ENCODE data around the gene MDH1B.

- TF ChIP-seq CTCF (IDR thresholded peaks at IDR 0.05), result no peak; the same call in 1 of the 2 replicates
- TF ChIP-seq E2F5 (CRISPR knock-in tag; IDR thresholded peaks at IDR 0.05), result no peak
- TF ChIP-seq USF2 (CRISPR knock-in tag; IDR thresholded peaks at IDR 0.05), result no peak
- no peak for TF ChIP-seq USF1 (CRISPR knock-in tag; IDR thresholded peaks at IDR 0.05)
- TF ChIP-seq SMAD3 (CRISPR knock-in tag; IDR thresholded peaks at IDR 0.05; ENCODE audit: borderline replicate concordance), result no peak
- no peak for TF ChIP-seq NR3C1 (CRISPR knock-in tag; conservative IDR thresholded peaks at IDR 0.05; ENCODE audit: low read depth)
- no peak for TF ChIP-seq MXD4 (CRISPR knock-in tag; IDR thresholded peaks at IDR 0.05; ENCODE audit: borderline replicate concordance)
- no peak for TF ChIP-seq ELF4 (CRISPR knock-in tag; IDR thresholded peaks at IDR 0.05; ENCODE audit: low read depth)
- no peak for TF ChIP-seq TP53 (CRISPR knock-in tag; IDR thresholded peaks at IDR 0.05)
These were observed 18.6 kb upstream of the MDH1B start for GRCh38 chr2:206783718-206784117.
